ENCODE results near the gene BIN2.
A peak's percentile ranks its signal among the peaks of the same experiment; 100 is the strongest.
"Not testable (repeated sequence)": the region's sequence is repeated elsewhere in the genome, so short reads cannot be mapped to it uniquely, and the experiment has no call there.

BIN2 gene

GRCh38 chr12:51326698-51327439 lies 2.9 kb upstream of the BIN2 start:
- no peaks in the 10 kb centered on the region for H3K36me3 ChIP-seq (ENCODE audit: insufficient read depth, low read length)
- H3K9me3 ChIP-seq (ENCODE audit: insufficient read depth, low read depth, low read length): no peaks in the 10 kb centered on the region
- no peak overlapping the region for H3K27ac ChIP-seq (ENCODE audit: low read depth, low read length)
- H3K4me3 ChIP-seq (ENCODE audit: low read length): no peak overlapping the region
- peaks cover 9% of the 10 kb centered on the region for H3K4me1 ChIP-seq (ENCODE audit: insufficient read depth, low read length)
- 85% methylated on average over 7 of the region's 7 CpGs for WGBS
- no peak overlapping the region for H3K9ac ChIP-seq (ENCODE audit: low read depth, low read length)
- H3K27me3 ChIP-seq (ENCODE audit: insufficient read depth, low read length): no peaks in the 10 kb centered on the region

GRCh38 chr12:51324953-51325352 lies 979 bp upstream of the BIN2 start:
- Histone ChIP-seq H3K27me3 (ENCODE audit: insufficient read depth, low read length) (no peaks in the 10 kb centered on the region), H3K9ac (ENCODE audit: low read depth, low read length) (no peak overlapping the region), H3K36me3 (ENCODE audit: insufficient read depth, low read length) (no peaks in the 10 kb centered on the region), H3K4me3 (ENCODE audit: low read length) (no peak overlapping the region), H3K4me1 (ENCODE audit: insufficient read depth, low read length) (peaks cover 27% of the 10 kb centered on the region), H3K27ac (ENCODE audit: low read depth, low read length) (no peak overlapping the region), H3K9me3 (ENCODE audit: insufficient read depth, low read depth, low read length) (no peaks in the 10 kb centered on the region)
- WGBS: 92% methylated on average over 4 of the region's 4 CpGs

GRCh38 chr12:51323317-51323960 lies 535 bp downstream of the BIN2 start:
- no peak overlapping the region for H3K4me3 ChIP-seq (ENCODE audit: low read length)
- WGBS: 92% methylated on average over 15 of the region's 15 CpGs
- H3K27ac ChIP-seq (ENCODE audit: low read depth, low read length): no peak overlapping the region
- no peaks in the 10 kb centered on the region for H3K9me3 ChIP-seq (ENCODE audit: insufficient read depth, low read depth, low read length)
- no peaks in the 10 kb centered on the region for H3K36me3 ChIP-seq (ENCODE audit: insufficient read depth, low read length)
- H3K9ac ChIP-seq (ENCODE audit: low read depth, low read length): no peak overlapping the region
- H3K27me3 ChIP-seq (ENCODE audit: insufficient read depth, low read length): no peaks in the 10 kb centered on the region
- H3K4me1 ChIP-seq (ENCODE audit: insufficient read depth, low read length): peaks cover 42% of the 10 kb centered on the region

- H3K9ac ChIP-seq (ENCODE audit: low read depth, low read length): no peak overlapping the region
- H3K27me3 ChIP-seq (ENCODE audit: insufficient read depth, low read length): no peaks in the 10 kb centered on the region
- no peak overlapping the region for H3K4me3 ChIP-seq (ENCODE audit: low read length)
- H3K27ac ChIP-seq (ENCODE audit: low read depth, low read length): no peak overlapping the region
- H3K36me3 ChIP-seq (ENCODE audit: insufficient read depth, low read length): no peaks in the 10 kb centered on the region
- peaks cover 43% of the 10 kb centered on the region for H3K4me1 ChIP-seq (ENCODE audit: insufficient read depth, low read length)
- 95% methylated on average over 5 of the region's 5 CpGs for WGBS
- H3K9me3 ChIP-seq (ENCODE audit: insufficient read depth, low read depth, low read length): no peaks in the 10 kb centered on the region
These were observed 1.5 kb downstream of the BIN2 start for GRCh38 chr12:51322452-51322851.

GRCh38 chr12:51321882-51322281 lies 2.1 kb downstream of the BIN2 start:
- H3K9me3 ChIP-seq (ENCODE audit: insufficient read depth, low read depth, low read length): no peaks in the 10 kb centered on the region
- H3K4me3 ChIP-seq (ENCODE audit: low read length): no peak overlapping the region
- no peaks in the 10 kb centered on the region for H3K27me3 ChIP-seq (ENCODE audit: insufficient read depth, low read length)
- no peaks in the 10 kb centered on the region for H3K36me3 ChIP-seq (ENCODE audit: insufficient read depth, low read length)
- no peak overlapping the region for H3K9ac ChIP-seq (ENCODE audit: low read depth, low read length)
- WGBS: 89% methylated on average over 3 of the region's 3 CpGs
- peak overlapping the region; percentile 91 for H3K27ac ChIP-seq (ENCODE audit: low read depth, low read length)
- H3K4me1 ChIP-seq (ENCODE audit: insufficient read depth, low read length): peaks cover 43% of the 10 kb centered on the region

- H3K4me3 ChIP-seq (ENCODE audit: low read length): peak overlapping the region; percentile 30; the same call in 1 of the 2 replicates
- peaks cover 43% of the 10 kb centered on the region for H3K4me1 ChIP-seq (ENCODE audit: insufficient read depth, low read length)
- WGBS: 14% methylated on average over 3 of the region's 3 CpGs
These were observed 3.2 kb downstream of the BIN2 start for GRCh38 chr12:51320695-51321320.

GRCh38 chr12:51320311-51320694 lies 3.7 kb downstream of the BIN2 start:
- H3K27me3 ChIP-seq (ENCODE audit: insufficient read depth, low read length): no peaks in the 10 kb centered on the region
- peak overlapping the region; percentile 85 for H3K27ac ChIP-seq (ENCODE audit: low read depth, low read length)
- WGBS: 33% methylated on average over 2 of the region's 4 CpGs
- no peaks in the 10 kb centered on the region for H3K36me3 ChIP-seq (ENCODE audit: insufficient read depth, low read length)
- no peak overlapping the region for H3K9ac ChIP-seq (ENCODE audit: low read depth, low read length)
- no peaks in the 10 kb centered on the region for H3K9me3 ChIP-seq (ENCODE audit: insufficient read depth, low read depth, low read length)
- peaks cover 43% of the 10 kb centered on the region for H3K4me1 ChIP-seq (ENCODE audit: insufficient read depth, low read length)
- H3K4me3 ChIP-seq (ENCODE audit: low read length): no peak overlapping the region

More at GRCh38 chr12:51320695-51321320, 3.2 kb downstream of the BIN2 start:
- Histone ChIP-seq H3K27ac (ENCODE audit: low read depth, low read length) (peak overlapping the region; percentile 91), H3K9me3 (ENCODE audit: insufficient read depth, low read depth, low read length) (no peaks in the 10 kb centered on the region), H3K36me3 (ENCODE audit: insufficient read depth, low read length) (no peaks in the 10 kb centered on the region), H3K27me3 (ENCODE audit: insufficient read depth, low read length) (no peaks in the 10 kb centered on the region), H3K9ac (ENCODE audit: low read depth, low read length) (peak overlapping the region; percentile 67)

- H3K4me3 ChIP-seq (ENCODE audit: low read length): no peak overlapping the region
- 79% methylated on average over 2 of the region's 3 CpGs for WGBS
- no peak overlapping the region for H3K9ac ChIP-seq (ENCODE audit: low read depth, low read length)
- no peaks in the 10 kb centered on the region for H3K9me3 ChIP-seq (ENCODE audit: insufficient read depth, low read depth, low read length)
- H3K4me1 ChIP-seq (ENCODE audit: insufficient read depth, low read length): peaks cover 43% of the 10 kb centered on the region
- H3K27me3 ChIP-seq (ENCODE audit: insufficient read depth, low read length): no peaks in the 10 kb centered on the region
- peak overlapping the region; percentile 53 for H3K27ac ChIP-seq (ENCODE audit: low read depth, low read length)
- no peaks in the 10 kb centered on the region for H3K36me3 ChIP-seq (ENCODE audit: insufficient read depth, low read length)
These were observed 5.0 kb downstream of the BIN2 start for GRCh38 chr12:51318846-51319599.

GRCh38 chr12:51318057-51318806 lies 5.7 kb downstream of the BIN2 start:
- WGBS: 92% methylated on average over 7 of the region's 8 CpGs
- not testable (repeated sequence) for H3K4me3 ChIP-seq (ENCODE audit: low read length); H3K27ac ChIP-seq (ENCODE audit: low read depth, low read length); H3K9ac ChIP-seq (ENCODE audit: low read depth, low read length); H3K36me3 ChIP-seq (ENCODE audit: insufficient read depth, low read length); H3K27me3 ChIP-seq (ENCODE audit: insufficient read depth, low read length); H3K9me3 ChIP-seq (ENCODE audit: insufficient read depth, low read depth, low read length)
- peaks cover 43% of the 10 kb centered on the region for H3K4me1 ChIP-seq (ENCODE audit: insufficient read depth, low read length)

- no peak overlapping the region for H3K4me3 ChIP-seq (ENCODE audit: low read length)
- no peaks in the 10 kb centered on the region for H3K9me3 ChIP-seq (ENCODE audit: insufficient read depth, low read depth, low read length)
- H3K27ac ChIP-seq (ENCODE audit: low read depth, low read length): no peak overlapping the region
- no peaks in the 10 kb centered on the region for H3K27me3 ChIP-seq (ENCODE audit: insufficient read depth, low read length)
- WGBS: 94% methylated on average over 1 of the region's 1 CpG
- no peak overlapping the region for H3K9ac ChIP-seq (ENCODE audit: low read depth, low read length)
- H3K4me1 ChIP-seq (ENCODE audit: insufficient read depth, low read length): no peaks in the 10 kb centered on the region
- H3K36me3 ChIP-seq (ENCODE audit: insufficient read depth, low read length): no peaks in the 10 kb centered on the region
These were observed 12.6 kb downstream of the BIN2 start for GRCh38 chr12:51311389-51311788.

Measured in HUES64 (cell line).